Neural crest cell (in vitro differentiated cells): Measurements from ENCODE around the gene PRKCE. TPM values are rescaled to one million over a fixed set of nuclear protein-coding genes. Genes with fewer than 3 reads are reported as not detected.
A peak's percentile ranks its signal among the peaks of the same experiment; 100 is the strongest.
"Not testable (repeated sequence)": the region's sequence is repeated elsewhere in the genome, so short reads cannot be mapped to it uniquely, and the experiment has no call there.

Experiments
- DNase-seq: peaks from one replicate; pipeline ENCODE4 v3.0.0; 2021; ENCODE audit warnings: low read depth, mixed read lengths, low spot score
- H3K27ac Mint-ChIP-seq: one replicate; pipeline ENCODE4 v1.8.0; 2021; ENCODE audit warnings: mild to moderate bottlenecking, mixed read lengths; ENCODE audit not compliant: unreplicated experiment
- H3K27me3 Mint-ChIP-seq: 2 replicates; pipeline ENCODE4 v1.8.0; 2021; ENCODE audit warnings: low read depth, mild to moderate bottlenecking, mixed read lengths
- H3K36me3 Mint-ChIP-seq: 2 replicates; pipeline ENCODE4 v1.8.0; 2021; ENCODE audit warnings: low read depth, mild to moderate bottlenecking, mixed read lengths
- H3K4me1 Mint-ChIP-seq: 2 replicates; pipeline ENCODE4 v1.8.0; 2021; ENCODE audit warnings: mixed read lengths
- H3K4me3 Mint-ChIP-seq: one replicate; pipeline ENCODE4 v1.8.0; 2021; ENCODE audit warnings: mild to moderate bottlenecking, mixed read lengths
- H3K9me3 Mint-ChIP-seq: 2 replicates; pipeline ENCODE4 v1.8.0; 2021; ENCODE audit warnings: mixed read lengths
- total RNA-seq: library from RNA; stranded (reverse); gene quantifications from 2 replicates; pipeline ENCODE4 v1.2.1, GENCODE V29; 2021
- TF ChIP-seq, protein P1 (sequence below): fragments of 200-600 bp; sonication (generic); conservative IDR thresholded peaks from 2 replicates; pipeline ENCODE4 v1.5.0; 2021; ENCODE audit warnings: antibody characterized with exemption, mild to moderate bottlenecking

PRKCE gene
- total RNA-seq, 1 donor from 2014 or later: 15.6 TPM

DNA sequence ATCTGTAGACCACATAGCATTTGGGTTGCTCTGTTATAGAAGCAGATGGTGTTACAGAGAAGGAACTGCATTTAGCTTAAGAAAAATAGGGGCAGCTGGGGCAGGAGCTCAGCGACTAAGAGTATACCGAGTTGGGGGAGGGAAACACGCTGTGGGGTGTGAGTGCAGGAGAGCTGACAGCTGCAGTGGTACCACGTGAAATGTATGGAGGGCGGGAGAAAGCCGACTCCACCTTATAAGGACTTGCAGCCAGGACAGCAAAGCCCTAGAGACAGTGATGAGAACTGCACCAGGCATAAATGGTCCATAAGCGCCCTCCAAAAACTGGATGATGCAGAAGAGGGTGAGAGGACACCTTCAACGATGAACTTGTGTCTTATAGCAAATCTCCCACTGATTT is 237.6 kb downstream of the PRKCE start:
- TF ChIP-seq, protein P1, sequence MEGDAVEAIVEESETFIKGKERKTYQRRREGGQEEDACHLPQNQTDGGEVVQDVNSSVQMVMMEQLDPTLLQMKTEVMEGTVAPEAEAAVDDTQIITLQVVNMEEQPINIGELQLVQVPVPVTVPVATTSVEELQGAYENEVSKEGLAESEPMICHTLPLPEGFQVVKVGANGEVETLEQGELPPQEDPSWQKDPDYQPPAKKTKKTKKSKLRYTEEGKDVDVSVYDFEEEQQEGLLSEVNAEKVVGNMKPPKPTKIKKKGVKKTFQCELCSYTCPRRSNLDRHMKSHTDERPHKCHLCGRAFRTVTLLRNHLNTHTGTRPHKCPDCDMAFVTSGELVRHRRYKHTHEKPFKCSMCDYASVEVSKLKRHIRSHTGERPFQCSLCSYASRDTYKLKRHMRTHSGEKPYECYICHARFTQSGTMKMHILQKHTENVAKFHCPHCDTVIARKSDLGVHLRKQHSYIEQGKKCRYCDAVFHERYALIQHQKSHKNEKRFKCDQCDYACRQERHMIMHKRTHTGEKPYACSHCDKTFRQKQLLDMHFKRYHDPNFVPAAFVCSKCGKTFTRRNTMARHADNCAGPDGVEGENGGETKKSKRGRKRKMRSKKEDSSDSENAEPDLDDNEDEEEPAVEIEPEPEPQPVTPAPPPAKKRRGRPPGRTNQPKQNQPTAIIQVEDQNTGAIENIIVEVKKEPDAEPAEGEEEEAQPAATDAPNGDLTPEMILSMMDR: peak; percentile 33
- Mint-ChIP-seq H3K9me3 (no peaks in the 10 kb centered on the region), H3K27me3 (no peaks in the 10 kb centered on the region), H3K4me3 (no peak overlapping the region), H3K36me3 (no peaks in the 10 kb centered on the region), H3K27ac (no peak overlapping the region), H3K4me1 (peaks cover 37% of the 10 kb centered on the region)
- no peak for DNase-seq

DNA sequence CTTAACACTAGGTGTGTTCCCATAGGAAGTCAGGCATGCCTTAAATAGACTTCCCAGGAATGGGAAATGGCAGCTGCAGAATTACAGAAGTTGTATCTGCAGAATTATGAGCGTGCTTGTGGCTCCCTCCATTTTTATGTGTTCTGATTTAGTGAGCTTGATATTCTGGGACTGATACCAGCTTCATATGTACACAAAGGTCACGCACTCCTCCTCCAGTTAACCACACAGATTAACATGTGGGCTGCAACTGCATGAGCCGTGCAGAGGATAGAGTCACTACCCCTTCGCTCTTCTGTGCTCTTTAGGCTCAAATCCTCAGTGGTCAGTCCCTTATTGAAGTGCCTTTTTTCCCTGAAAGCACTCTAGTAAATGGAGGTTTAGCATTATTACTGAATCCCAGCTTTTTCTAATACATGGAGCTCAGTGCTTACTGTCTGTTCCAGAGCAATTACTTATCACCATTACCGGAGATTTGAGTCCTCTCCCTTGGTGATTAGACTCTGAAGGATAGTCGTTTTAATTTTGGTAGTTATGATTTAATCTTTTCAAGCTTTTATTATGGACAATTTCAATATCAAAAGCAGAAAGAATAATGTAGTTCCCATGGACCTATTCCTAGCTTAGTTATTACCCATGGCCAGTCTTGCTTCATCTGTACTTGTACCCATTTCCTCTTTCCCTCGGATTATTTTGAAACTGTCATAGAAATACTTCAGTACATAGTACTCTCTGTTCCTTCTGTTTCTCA is 238.3 kb downstream of the PRKCE start:
- TF ChIP-seq, protein P1: no peak
- Mint-ChIP-seq H3K4me3 (no peak overlapping the region), H3K9me3 (no peaks in the 10 kb centered on the region), H3K27ac (no peak overlapping the region), H3K27me3 (no peaks in the 10 kb centered on the region), H3K36me3 (no peaks in the 10 kb centered on the region), H3K4me1 (peaks cover 32% of the 10 kb centered on the region)
- no peak for DNase-seq

GRCh38 chr2:45890371-45890646 is 238.8 kb downstream of the PRKCE start:
- H3K4me3 Mint-ChIP-seq, H3K27me3 Mint-ChIP-seq, H3K9me3 Mint-ChIP-seq, DNase-seq, H3K27ac Mint-ChIP-seq, H3K36me3 Mint-ChIP-seq: not testable (repeated sequence)
- peaks cover 32% of the 10 kb centered on the region for H3K4me1 Mint-ChIP-seq

GRCh38 chr2:45890819-45891218 is 239.3 kb downstream of the PRKCE start:
- TF ChIP-seq, protein P1: no peak
- no peaks in the 10 kb centered on the region for H3K9me3 Mint-ChIP-seq

DNA sequence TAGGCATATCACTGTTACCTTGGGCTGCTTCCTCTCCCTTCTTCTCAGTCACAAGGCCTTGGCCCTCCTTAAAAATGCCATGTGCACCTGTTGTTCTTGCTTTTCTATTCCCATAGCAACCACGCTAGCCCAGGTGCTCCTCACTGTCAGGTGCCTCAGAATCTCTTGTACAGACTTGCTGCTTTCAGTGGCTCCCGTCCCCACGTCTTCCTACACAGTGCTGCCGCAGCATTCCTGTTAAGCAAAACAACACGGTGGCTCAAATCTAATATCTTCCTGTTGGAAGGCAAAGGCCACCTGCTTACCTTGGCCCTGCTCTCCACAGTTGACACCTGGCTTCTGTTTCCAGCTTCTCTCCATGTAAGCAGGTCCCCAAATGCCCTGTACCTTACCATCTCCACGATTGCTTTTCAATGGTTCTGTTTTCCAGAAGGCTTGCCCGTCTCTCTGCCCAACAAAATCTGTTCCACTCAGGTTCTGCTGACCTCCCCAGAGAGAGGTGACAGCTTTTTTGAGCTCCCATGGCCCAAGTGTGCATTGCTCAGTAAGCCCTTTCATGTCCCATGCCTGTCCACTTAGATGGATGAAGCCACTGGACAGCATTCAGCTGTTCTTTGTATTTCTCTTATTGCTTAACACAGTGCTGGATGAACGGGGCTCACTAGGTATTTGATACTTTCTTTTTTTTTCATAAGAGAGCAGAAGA is 240.4 kb downstream of the PRKCE start:
- H3K4me1 Mint-ChIP-seq: peaks cover 24% of the 10 kb centered on the region
- H3K27ac Mint-ChIP-seq: peak overlapping the region; percentile 78
- no peaks in the 10 kb centered on the region for H3K9me3 Mint-ChIP-seq
- H3K4me3 Mint-ChIP-seq: no peak overlapping the region
- TF ChIP-seq, protein P1: no peak
- H3K36me3 Mint-ChIP-seq: no peaks in the 10 kb centered on the region
- DNase-seq: no peak
- no peaks in the 10 kb centered on the region for H3K27me3 Mint-ChIP-seq

More at GRCh38 chr2:45890819-45891218, 239.3 kb downstream of the PRKCE start:
- DNase-seq: no peak
- Mint-ChIP-seq H3K4me3 (no peak overlapping the region), H3K27ac (no peak overlapping the region), H3K4me1 (peaks cover 30% of the 10 kb centered on the region), H3K27me3 (no peaks in the 10 kb centered on the region), H3K36me3 (no peaks in the 10 kb centered on the region)

GRCh38 chr2:45892425-45892745 is 240.9 kb downstream of the PRKCE start:
- no peak overlapping the region for H3K4me3 Mint-ChIP-seq
- DNase-seq: no peak
- H3K27ac Mint-ChIP-seq: no peak overlapping the region
- TF ChIP-seq, protein P1: no peak
- no peaks in the 10 kb centered on the region for H3K27me3 Mint-ChIP-seq
- peaks cover 24% of the 10 kb centered on the region for H3K4me1 Mint-ChIP-seq
- no peaks in the 10 kb centered on the region for H3K9me3 Mint-ChIP-seq
- H3K36me3 Mint-ChIP-seq: no peaks in the 10 kb centered on the region
